ENCODE results near the gene SEL1L2. TPM values are rescaled to one million over a fixed set of nuclear protein-coding genes. Genes with fewer than 3 reads are reported as not detected.
A peak's percentile ranks its signal among the peaks of the same experiment; 100 is the strongest.
"Not testable (repeated sequence)": the region's sequence is repeated elsewhere in the genome, so short reads cannot be mapped to it uniquely, and the experiment has no call there.

Gene SEL1L2, protein sequence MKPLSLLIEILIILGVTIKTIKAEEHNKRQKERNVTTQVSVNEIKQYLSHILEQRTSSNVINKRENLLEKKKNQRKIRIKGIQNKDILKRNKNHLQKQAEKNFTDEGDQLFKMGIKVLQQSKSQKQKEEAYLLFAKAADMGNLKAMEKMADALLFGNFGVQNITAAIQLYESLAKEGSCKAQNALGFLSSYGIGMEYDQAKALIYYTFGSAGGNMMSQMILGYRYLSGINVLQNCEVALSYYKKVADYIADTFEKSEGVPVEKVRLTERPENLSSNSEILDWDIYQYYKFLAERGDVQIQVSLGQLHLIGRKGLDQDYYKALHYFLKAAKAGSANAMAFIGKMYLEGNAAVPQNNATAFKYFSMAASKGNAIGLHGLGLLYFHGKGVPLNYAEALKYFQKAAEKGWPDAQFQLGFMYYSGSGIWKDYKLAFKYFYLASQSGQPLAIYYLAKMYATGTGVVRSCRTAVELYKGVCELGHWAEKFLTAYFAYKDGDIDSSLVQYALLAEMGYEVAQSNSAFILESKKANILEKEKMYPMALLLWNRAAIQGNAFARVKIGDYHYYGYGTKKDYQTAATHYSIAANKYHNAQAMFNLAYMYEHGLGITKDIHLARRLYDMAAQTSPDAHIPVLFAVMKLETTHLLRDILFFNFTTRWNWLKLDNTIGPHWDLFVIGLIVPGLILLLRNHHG
- total RNA-seq = not detected

DNA sequence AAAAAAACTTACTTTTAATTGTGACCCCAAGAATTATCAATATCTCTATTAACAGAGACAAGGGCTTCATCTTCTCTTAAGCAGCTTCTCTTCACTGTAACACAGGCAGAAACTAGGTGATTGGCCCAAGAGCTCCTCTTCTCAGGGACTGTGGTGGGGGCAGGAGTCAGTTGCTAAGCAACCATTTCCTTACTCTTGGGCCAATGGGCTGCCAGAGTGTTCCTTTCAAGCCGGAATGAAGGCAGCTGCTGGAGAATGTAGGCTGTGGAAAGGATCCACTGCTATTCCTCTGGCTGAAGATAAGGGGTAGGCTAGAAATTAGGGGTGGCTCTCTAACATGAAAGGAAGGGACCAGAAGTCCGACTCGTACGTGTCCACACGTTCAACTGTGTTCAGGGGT is at the start of gene SEL1L2:
Gene SEL1L2, minus strand, starts transcription at position 150 of the 400 bp plus-strand sequence. Its CDS starts 80 bp downstream, at position 70.
- no peak for ATAC-seq
- intact Hi-C loops (cut with DNase I) = no loop called here
- no peak for DNase-seq (ENCODE audit: low spot score)

DNA sequence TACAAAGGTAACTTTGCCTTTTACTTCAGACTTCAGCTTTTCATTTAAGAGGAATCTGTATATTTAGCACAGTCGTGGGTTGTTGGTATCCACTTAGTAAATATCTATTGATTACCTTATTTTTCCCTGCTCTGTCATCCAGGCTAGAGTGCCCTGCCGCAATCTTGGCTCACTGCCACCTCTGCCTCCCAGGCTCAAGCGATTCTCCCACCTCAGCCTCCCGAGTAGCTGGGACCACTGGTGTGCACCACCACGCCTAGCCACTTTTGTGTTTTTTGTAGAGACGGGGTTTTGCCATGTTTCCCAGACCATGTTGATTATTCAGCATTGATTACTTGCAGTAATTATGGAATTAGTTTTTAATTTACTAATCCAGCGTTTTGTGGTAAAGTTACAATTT is 46.2 kb upstream of the SEL1L2 start:
- ATAC-seq (no peak), DNase-seq (ENCODE audit: low spot score) (no peak)
- intact Hi-C loops (cut with DNase I) = no loop called here

DNA sequence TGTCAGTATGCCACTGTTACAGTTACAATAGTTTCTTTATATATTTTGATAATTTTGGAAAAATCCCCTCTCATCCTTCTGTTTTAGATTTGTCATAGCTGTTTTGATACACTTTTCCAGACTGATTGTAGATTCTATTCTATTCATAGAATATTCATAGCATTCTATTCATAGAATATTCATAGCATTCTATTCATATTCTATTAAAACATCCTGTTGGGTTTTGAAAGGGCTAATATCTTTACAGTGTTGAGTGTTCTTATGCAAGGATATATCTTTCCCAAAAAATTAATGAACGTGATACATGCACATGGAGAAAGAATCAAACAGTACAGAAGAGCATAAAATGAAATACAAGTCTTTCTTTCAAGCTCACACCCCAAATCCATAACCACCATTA is 42.9 kb upstream of the SEL1L2 start:
- intact Hi-C loops (cut with DNase I) = no loop called here
- ATAC-seq (no peak), DNase-seq (ENCODE audit: low spot score) (no peak)

DNA sequence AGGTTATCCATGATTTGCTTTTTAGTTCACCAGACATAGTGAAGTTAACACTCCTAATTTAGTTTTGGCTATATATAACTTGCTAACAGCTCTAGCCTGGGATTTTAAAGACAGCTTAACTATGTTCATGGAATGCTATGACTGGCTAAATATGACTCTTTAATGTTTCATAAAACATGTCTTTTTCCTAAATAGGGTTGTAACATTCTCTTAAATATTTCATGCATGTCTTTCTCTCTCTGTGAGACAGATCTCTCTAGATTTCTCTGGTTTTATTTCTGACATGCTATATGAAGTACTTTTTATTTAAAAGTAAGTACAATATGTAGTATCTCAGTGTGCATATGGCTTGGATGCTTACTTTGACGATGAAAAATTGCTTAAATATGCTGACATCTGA is 40.6 kb upstream of the SEL1L2 start:
- intact Hi-C loops (cut with DNase I) = no loop called here
- DNase-seq (ENCODE audit: low spot score) = no peak
- ATAC-seq = no peak

DNA sequence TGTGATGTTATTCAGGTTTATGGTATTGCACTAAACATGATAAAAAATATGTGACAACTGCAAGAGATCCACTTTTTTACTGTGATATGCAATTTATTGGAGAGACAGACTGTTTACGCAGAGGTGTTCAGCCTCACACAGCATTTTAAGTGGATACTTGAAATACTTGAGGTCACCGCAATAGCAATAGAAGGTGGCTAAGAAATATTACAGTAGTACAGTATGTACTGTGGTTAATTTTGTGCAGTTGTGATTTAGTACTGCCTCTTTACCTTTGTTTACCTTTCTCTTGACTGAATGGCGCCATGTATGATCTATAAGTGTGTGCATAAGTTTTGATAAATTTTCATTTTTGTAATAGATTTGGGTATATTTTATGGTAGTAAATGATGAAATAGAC is 22.3 kb upstream of the SEL1L2 start:
- ATAC-seq (no peak), DNase-seq (ENCODE audit: low spot score) (no peak)
- intact Hi-C loops (cut with DNase I) = no loop called here

DNA sequence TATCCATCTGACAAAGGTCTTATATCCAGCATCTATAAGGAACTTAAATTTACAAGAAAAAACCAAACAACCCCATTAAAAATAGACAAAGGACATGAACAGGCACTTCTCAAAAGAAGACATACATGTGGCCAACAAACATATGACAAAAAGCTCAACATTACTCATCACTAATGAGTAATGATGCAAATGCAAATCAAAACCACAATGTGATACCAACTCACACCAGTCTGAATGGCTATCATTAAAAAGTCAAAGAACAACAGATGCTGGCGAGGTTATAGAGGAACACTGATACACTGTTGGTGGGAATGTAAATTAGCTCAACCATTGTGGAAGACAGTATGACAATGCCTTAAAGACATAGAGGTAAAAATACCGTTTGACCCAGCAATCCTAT is 18.8 kb upstream of the SEL1L2 start:
- no peak for ATAC-seq
- no peak for DNase-seq (ENCODE audit: low spot score)
- intact Hi-C loops (cut with DNase I) = loop anchor here (5.0 kb wide), 1 partner anchor 1353 kb away; no protein-coding TSS in a partner anchor

DNA sequence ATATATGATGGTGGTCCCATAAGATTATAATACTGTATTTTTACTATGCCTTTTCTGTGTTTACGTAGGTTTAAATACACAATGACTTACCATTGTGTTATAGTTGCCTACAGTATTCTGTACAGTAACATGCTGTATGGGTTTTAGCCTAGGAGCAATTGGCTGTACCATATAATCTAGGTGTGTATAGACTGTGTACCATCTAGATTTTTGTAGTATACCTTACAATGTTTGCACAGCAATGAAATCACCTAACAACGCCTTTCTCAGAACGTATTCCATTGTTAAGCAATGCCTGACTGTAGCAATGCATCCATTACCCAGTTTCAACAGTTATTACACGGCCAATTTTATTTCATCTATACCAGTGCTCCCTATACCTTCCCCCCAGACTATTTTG is 15.6 kb upstream of the SEL1L2 start:
- ATAC-seq (no peak), DNase-seq (ENCODE audit: low spot score) (no peak)
- intact Hi-C loops (cut with DNase I) = loop anchor here (5.0 kb wide), 1 partner anchor 1356 kb away; no protein-coding TSS in a partner anchor

DNA sequence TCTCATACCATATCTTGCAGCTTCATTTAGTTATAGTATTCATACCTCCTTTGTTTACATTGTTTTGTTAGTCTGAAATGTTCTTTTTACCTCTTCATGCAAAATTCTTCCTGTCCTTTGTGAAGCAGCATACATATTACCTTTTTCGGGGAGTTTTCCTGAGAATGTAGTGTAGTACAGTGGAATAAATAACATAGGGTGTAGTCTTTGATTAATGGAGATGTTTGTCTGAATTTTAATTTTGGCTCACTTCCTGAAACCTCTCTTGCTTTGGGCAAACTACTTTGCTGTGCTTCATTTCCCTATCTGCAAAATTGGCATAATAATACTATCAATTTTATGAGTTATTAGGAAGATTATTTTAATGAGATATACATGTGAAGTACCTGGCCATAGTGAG is 10.5 kb upstream of the SEL1L2 start:
- no peak for ATAC-seq
- DNase-seq (ENCODE audit: low spot score) = no peak
- intact Hi-C loops (cut with DNase I) = no loop called here

DNA sequence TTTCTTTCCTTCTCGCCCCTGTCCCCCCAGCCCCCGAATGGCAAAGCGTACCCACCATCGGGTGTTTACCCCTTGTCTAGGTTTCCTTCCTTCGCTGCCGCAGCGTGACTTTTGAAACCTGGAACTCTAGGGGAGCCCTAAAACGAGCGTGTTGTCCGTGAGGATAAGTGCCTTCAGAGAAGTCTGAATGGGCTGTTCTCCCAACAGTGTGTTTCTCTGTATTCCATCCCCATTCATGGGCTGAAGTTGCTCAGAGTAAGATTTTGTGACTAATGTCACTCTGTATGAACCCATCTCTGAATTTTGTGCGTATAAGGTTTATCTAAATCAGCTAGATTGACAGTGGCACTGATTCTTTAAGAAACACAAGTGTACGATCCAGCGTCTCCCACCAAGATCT is 5.9 kb upstream of the SEL1L2 start:
- ATAC-seq = no peak
- intact Hi-C loops (cut with DNase I) = no loop called here
- no peak for DNase-seq (ENCODE audit: low spot score)

DNA sequence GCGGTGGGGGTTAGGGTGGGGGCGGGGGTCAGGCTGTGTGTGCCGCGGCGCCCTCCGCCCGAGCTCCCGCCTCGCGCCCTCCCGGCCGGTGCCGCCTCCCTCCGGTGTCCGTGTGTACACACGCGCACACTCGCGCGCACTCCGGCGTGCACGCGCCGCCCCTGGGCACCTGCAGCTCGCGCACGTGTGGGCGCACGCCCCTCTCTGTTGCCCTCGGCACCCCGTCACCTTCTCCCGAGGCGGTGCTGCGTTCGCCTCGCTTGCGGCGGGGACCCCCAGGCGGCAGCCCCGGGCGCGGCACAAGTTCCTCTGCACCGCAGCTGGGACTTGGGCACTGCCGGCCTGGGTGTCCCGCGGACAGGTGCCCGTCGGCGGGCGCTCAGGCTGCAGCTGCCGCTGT is 5.4 kb upstream of the SEL1L2 start:
- DNase-seq (ENCODE audit: low spot score) (peak; percentile 58), ATAC-seq (peak; percentile 20)
- intact Hi-C loops (cut with DNase I) = no loop called here

DNA sequence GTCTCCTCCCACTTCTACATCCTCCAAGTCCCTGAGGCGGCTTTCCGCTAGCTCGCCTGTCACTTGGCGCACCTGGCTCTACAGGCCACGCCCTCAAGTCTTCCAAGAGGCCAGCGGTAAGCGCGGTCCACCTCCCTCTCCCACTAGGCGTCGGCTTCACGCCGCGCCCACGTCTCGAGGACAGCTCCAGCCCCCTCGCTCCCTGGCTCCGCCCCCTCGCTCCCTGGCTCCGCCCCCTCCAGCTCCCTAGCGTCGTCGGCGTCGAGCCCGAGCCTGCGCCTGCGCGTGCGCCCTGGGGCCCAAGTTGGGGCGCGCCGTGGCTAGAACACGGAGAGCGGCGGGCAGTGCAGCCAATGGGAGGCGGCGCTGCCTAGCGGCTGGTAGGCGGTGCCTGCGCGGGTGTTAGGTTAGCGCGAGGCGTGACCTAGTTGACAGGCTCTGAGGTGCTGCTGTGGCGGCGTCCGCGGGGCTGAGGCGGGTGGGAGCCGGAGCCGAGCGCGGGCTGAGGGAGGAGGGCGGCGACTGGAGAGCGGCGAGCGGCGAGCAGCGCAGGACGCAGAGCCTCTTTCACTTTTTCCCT is 4.8 kb upstream of the SEL1L2 start, which contains the start of gene MACROD2:
Gene MACROD2, plus strand, starts transcription at position 431 of the 580 bp plus-strand sequence.
- ATAC-seq = peak; percentile 99
- DNase-seq (ENCODE audit: low spot score) = peak; percentile 95
- intact Hi-C loops (cut with DNase I) = no loop called here

DNA sequence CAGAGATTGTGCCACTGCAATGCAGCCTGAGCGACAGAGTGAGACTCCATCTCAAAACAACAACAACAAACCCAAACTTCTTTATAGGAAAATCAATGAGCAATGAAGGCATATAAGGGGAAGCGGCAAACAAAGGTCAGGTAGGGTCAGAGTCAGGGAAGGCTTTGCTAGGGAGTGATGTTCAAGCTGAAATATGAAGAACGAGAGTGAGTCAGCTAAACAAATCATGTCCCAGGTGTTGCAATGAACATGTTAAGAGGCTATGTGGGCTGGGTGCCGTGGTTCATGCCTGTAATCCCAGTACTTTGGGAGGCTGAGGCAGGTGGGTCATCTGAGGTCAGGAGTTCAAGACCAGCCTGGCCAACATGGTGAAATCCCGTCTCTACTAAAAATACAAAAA is 1.5 kb upstream of the SEL1L2 start:
- intact Hi-C loops (cut with DNase I); ATAC-seq; DNase-seq (ENCODE audit: low spot score): not testable (repeated sequence)

DNA sequence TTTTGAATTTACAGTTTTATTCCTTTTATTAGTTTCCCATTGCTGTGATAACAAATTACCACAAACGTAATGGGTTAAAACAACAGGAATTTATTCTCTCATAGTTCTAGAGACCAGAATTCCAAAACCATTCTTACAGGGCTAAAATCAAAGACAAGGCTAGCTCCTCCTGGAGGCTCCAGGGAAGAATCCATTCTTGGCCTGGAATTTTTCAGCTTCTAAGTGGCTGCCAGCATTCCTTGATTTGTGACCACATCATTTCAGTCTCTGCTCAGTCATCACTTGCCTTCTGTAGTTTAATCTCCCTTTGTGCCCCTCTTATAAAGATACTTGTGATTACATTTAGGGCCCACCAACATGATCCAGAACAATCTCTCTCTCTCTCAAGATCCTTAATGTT is 897 bp upstream of the SEL1L2 start:
- ATAC-seq (no peak), DNase-seq (ENCODE audit: low spot score) (no peak)
- intact Hi-C loops (cut with DNase I) = no loop called here

DNA sequence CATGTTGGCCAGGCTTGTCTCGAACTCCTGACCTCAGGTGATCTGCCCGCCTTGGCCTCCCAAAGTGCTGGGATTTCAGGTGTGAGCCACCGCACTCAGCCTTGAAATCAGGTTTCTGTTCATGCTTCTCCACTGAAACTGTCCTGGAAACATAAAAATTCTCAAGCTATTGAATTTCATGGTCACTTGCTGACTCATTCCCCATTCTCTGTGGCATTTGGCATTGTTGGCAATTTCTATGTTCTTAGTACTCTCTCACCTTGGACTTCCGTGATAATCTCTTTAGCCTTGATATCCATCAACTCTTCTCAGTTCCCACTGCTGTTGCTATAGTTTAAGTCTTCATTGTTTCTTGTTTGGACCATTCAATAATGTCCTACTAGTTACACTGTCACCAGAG is 6.2 kb downstream of the SEL1L2 start:
- no peak for DNase-seq (ENCODE audit: low spot score)
- no peak for ATAC-seq
- intact Hi-C loops (cut with DNase I) = no loop called here

DNA sequence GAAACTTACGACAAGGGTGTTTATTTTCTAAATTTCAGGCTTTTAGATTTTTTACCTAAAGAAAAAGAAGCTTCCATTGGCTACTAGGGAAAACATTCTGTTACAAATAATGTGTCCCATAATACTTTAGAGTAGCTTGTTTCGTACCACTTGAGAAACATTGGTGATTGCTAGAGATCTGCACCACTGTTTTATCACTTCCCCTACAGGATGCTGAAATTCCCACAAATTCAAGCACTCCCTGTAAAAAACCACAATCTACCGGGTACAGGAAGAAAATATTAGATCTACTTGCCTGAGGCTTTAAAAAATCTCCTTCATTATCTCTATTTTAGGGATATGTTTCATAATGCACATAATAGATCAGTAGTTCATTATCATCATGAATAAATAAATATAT is 29.9 kb downstream of the SEL1L2 start:
- ATAC-seq (no peak), DNase-seq (ENCODE audit: low spot score) (no peak)
- intact Hi-C loops (cut with DNase I) = no loop called here

DNA sequence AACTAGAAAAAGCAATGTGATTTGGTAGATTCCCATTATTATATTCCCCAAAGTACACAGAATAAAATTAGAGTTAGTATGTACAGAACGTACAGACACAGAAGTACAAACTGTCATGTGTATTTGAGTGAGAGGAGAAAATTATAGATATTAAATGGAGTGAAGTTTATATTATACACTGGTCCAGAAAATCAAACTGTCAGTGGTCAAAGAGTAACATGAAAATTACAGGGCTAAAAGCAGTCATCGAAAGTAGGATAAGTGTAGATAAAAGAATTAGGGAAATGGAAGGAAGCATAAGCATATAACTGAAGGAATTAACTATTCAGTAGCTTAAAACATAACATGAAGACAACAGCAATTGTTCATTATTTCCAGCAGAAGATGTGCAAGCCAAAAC is 30.3 kb downstream of the SEL1L2 start:
- intact Hi-C loops (cut with DNase I) = no loop called here
- DNase-seq (ENCODE audit: low spot score) (no peak), ATAC-seq (no peak)

DNA sequence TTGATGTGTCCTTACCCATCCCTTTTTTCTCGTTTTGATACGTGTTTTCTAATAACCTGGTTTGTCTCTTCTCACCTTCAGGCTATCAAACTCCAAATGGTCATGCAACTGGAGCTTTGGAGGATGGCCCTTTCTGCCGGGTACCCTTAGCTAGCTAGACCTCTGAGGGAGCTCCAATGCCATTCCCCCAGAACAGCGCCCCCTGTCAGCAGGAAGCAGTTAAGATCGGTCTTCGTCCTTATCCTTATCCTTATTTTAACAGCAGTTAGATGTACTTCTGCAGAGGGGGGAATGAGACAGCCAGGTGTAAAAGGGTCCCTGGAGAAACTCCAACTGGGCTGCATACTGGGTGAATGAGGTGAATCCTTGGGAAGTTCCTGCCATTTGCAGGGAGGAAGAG is 37.2 kb downstream of the SEL1L2 start:
- DNase-seq (ENCODE audit: low spot score) (no peak), ATAC-seq (no peak)
- intact Hi-C loops (cut with DNase I) = no loop called here

DNA sequence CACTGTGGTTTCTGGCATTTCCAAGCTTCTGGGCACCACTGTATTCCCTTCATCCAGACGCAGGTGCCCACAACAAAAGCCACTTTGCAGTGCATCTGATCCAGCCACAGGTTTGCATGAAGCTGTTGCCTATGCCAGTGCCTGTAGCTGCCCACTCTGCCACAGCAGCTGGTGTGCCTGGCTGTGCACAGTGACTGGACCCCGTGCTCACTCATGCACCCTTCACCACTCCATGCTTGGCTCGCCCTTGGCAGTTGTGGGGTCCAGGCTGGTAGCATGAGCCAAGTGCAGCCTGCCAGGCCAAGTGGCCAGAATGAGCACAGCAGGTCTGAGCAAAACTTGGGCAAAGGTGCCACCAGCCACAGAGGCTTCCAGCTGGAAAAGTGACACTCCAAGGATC is 42.7 kb downstream of the SEL1L2 start:
- DNase-seq (ENCODE audit: low spot score) (no peak), ATAC-seq (no peak)
- intact Hi-C loops (cut with DNase I) = no loop called here

DNA sequence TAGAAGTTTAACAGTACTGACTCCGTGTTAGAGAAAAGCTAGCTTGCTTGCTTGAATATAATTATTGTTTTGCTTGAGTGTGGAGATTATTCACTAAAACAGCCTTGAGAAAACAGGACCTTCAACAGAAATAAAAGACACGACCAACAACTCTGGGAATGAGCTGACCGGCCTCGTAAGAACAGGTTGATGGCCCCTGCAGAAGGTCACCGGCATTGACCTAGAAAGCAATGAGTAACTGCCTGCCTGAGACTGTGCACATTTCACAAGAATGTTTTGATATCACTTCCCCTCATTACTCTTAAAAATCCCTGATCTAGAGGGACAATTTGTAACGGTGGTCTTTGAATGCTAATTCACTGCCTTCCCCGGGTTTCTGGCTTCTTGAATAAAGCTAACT is 49.4 kb downstream of the SEL1L2 start:
- ATAC-seq (no peak), DNase-seq (ENCODE audit: low spot score) (no peak)
- intact Hi-C loops (cut with DNase I) = no loop called here

Data from sciatic nerve (tissue), 2 donors.